Central memory CD8-positive, alpha-beta T cell (primary cell): ENCODE data around the gene ELFN1.
"Not testable (repeated sequence)": the region's sequence is repeated elsewhere in the genome, so short reads cannot be mapped to it uniquely, and the experiment has no call there.

Experiments
- ATAC-seq: fragments of 150-1000 bp; cut with Tn5 transposase; replicated peaks from 2 replicates; pipeline ENCODE4 v1.10.0; 2022; ENCODE audit warnings: mild to moderate bottlenecking, moderate FRiP score, moderate number of reproducible peaks; ENCODE audit not compliant: poor library complexity, severe bottlenecking; ENCODE audit errors: extremely low read depth
- DNase-seq, 2 donors: peaks; one replicate each; pipeline ENCODE4 v3.0.0; 2021; ENCODE audit warnings: low spot score in 2 of 2
- H3K27ac Mint-ChIP-seq: one replicate; pipeline ENCODE4 v1.8.0; 2022; ENCODE audit warnings: low read depth, mild to moderate bottlenecking, moderate library complexity, mixed read lengths
- H3K27me3 Mint-ChIP-seq: one replicate; pipeline ENCODE4 v1.8.0; 2022; ENCODE audit warnings: mixed read lengths
- H3K36me3 Mint-ChIP-seq: one replicate; pipeline ENCODE4 v1.8.0; 2022; ENCODE audit warnings: mild to moderate bottlenecking, moderate library complexity, mixed read lengths; ENCODE audit not compliant: insufficient read depth
- H3K4me1 Mint-ChIP-seq: one replicate; pipeline ENCODE4 v1.8.0; 2022; ENCODE audit warnings: mixed read lengths
- H3K4me3 Mint-ChIP-seq: one replicate; pipeline ENCODE4 v1.8.0; 2022; ENCODE audit warnings: mild to moderate bottlenecking, moderate library complexity, mixed read lengths
- H3K9me3 Mint-ChIP-seq: one replicate; pipeline ENCODE4 v1.8.0; 2022; ENCODE audit warnings: mixed read lengths

ELFN1 gene

GRCh38 chr7:1754345-1754908 lies 84.3 kb downstream of the ELFN1 start:
- Mint-ChIP-seq H3K27ac (no peak overlapping the region), H3K4me1 (peaks cover 9% of the 10 kb centered on the region), H3K9me3 (no peaks in the 10 kb centered on the region), H3K36me3 (no peaks in the 10 kb centered on the region), H3K4me3 (no peak overlapping the region), H3K27me3 (peaks cover 35% of the 10 kb centered on the region)
- DNase-seq (no peak), ATAC-seq (no peak)

- Mint-ChIP-seq H3K9me3 (no peaks in the 10 kb centered on the region), H3K36me3 (no peaks in the 10 kb centered on the region), H3K4me3 (no peak overlapping the region), H3K27me3 (peaks cover 41% of the 10 kb centered on the region), H3K27ac (no peak overlapping the region), H3K4me1 (peaks cover 9% of the 10 kb centered on the region)
- no peak for ATAC-seq
- no peak for DNase-seq
Observed at GRCh38 chr7:1755783-1756625, 85.9 kb downstream of the ELFN1 start.

DNA sequence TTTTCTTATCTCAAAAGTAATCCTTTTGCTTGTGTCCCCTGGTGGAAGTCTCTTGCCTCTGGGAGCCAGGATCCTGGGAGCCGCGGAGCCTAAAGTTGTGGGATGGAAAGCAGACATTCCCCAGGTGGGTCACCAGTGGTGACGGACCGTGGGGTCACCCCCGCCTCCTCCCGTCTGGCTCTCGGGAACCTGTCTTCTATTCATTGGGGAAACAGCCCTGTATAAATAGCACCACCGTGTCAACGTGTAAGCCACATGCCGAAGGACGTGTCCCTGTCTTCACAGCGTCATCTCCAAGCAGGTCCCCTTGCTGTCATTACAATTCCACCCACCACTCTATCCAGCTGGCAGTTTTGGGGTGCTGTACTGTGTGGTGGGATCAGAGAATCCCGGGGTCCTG lies 87.5 kb downstream of the ELFN1 start:
- H3K27ac Mint-ChIP-seq: no peak overlapping the region
- no peak for ATAC-seq
- H3K36me3 Mint-ChIP-seq: no peaks in the 10 kb centered on the region
- no peaks in the 10 kb centered on the region for H3K9me3 Mint-ChIP-seq
- peaks cover 41% of the 10 kb centered on the region for H3K27me3 Mint-ChIP-seq
- no peak overlapping the region for H3K4me3 Mint-ChIP-seq
- DNase-seq: no peak
- H3K4me1 Mint-ChIP-seq: peaks cover 9% of the 10 kb centered on the region

DNA sequence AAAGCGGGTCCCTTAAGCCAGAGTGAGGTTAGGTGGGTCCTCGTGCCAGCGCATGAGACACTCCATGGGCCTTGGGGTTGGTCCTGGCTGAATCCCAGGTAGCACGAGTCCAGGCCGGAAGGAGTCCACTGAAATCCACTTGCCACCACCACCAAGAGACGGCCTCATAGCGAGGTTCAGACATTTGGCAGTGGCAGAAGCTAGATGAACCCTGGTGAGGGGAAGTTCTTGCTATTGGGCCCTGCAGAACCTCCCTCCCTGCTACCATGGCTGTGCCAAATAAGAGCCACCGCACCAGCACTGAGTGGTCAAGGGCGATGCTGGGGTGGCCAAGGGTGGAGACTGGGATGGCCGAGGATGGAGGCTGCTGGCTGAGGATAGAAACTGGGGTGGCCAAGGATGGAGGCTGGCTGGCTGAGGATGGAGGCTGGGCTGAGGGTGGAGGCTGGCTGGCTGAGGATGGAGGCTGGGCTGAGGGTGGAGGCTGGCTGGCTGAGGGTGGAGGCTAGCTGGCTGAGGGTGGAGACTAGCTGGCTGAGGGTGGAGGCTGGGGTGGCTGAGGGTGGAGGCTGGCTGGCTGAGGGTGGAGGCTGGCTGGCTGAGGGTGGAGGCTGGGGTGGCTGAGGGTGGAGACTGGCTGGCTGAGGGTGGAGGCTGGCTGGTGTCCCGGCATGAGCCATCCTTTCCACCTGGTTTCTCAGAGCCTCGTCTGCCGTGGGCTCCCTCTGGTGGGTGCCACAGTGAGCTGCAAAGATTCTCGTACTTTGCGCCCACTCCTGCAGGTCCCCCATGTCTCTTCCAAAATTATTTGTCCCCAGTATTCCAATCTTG lies 88.2 kb downstream of the ELFN1 start:
- ATAC-seq (no peak), DNase-seq (no peak)
- Mint-ChIP-seq H3K27ac (no peak overlapping the region), H3K36me3 (no peaks in the 10 kb centered on the region), H3K9me3 (no peaks in the 10 kb centered on the region), H3K4me3 (no peak overlapping the region), H3K27me3 (peaks cover 41% of the 10 kb centered on the region), H3K4me1 (peaks cover 3% of the 10 kb centered on the region)

DNA sequence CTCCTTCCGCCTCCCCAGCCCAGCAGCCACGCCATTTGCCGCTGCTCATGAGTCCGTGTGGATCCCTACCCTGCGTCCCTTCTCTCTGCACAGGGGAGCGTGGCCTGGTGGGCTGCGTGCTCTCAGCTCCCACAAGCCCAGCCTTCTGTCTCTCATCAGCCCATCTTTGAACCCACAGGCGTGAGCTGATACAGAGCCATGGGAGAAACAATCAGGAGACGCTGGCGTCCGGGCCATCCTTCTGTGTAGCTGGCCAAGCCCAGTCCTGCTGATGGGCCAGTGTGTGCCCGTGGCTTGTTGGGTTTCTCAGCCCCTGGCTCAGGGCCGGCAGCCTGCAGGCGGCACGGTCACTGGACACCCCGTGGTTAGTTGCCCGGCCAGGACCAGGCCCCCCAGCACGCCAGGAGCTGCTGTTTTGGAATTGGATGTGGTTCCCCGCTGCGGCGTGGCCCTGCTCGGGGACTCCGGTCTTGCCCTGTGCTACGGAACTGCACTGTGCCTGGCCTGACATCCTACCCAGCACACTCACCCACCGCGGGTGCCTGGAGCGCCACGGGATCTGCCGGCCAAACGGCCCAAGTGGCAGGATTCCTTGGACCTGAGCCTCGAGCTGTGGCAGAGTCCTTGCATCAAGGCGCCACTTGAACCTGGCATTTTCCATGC lies 88.9 kb downstream of the ELFN1 start:
- no peak for ATAC-seq

DNA sequence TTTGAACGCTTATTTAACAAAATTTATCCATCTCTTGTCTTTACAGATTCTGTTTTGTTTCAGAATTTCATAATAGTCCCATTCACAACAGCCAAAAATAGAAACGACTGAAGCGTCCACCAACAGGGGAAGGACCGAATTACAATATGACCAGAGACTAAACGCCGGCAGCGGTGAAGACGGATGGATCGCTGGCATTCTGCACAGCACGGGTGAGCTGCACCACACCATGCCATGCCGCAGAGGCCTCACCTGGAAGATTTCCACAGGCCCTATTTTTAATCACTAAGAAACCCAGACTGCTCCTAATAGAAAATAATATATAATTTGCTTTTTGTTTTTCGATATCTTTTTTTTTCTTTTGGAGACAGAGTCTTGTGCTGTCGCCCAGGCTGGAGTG lies 91.0 kb downstream of the ELFN1 start:
- ATAC-seq: no peak
- H3K9me3 Mint-ChIP-seq: no peaks in the 10 kb centered on the region
- H3K36me3 Mint-ChIP-seq: no peaks in the 10 kb centered on the region
- peaks cover 37% of the 10 kb centered on the region for H3K27me3 Mint-ChIP-seq
- no peak overlapping the region for H3K4me3 Mint-ChIP-seq
- no peaks in the 10 kb centered on the region for H3K4me1 Mint-ChIP-seq
- H3K27ac Mint-ChIP-seq: no peak overlapping the region
- no peak for DNase-seq

More for the DNA sequence above, 88.9 kb downstream of the ELFN1 start:
- no peaks in the 10 kb centered on the region for H3K9me3 Mint-ChIP-seq
- peaks cover 41% of the 10 kb centered on the region for H3K27me3 Mint-ChIP-seq
- H3K36me3 Mint-ChIP-seq: no peaks in the 10 kb centered on the region
- H3K27ac Mint-ChIP-seq: no peak overlapping the region
- no peaks in the 10 kb centered on the region for H3K4me1 Mint-ChIP-seq
- H3K4me3 Mint-ChIP-seq: no peak overlapping the region
- DNase-seq: no peak

- Mint-ChIP-seq H3K27me3 (peaks cover 30% of the 10 kb centered on the region), H3K27ac (no peak overlapping the region)
- ATAC-seq: no peak
Observed at GRCh38 chr7:1761774-1762173, 91.7 kb downstream of the ELFN1 start.

DNA sequence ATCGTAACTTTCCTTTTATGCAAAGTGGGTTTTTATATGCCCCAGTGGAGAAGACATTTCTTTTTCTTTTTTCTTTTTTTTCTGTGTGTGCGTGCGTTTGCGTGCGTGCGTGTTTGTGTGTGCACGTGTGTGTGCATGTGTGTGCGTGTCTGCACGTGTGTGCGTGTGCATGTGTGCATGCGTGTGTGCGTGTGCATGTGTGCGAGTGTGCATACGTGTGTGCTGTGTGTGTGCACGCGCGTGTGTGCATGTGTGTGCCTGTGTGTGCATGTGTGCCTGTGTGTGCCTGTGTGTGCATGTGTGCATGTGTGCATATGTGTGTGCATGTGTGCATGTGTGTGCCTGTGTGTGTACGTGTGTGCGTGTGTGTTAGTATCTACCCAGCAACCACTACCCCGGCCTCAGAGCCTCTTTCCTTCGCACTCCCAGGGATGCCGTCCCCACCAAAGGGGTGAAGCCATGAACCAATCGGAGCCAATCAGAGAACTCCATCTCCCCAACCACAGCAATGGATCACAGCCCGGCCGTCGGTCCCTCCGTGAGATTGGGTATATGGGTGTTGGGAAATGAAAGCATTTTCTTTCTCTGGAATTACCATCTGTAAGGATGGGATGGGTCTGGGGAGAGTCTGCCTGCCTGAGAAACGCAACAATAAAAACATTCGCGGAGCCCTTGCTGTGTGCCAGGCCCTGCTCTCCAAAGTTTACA lies 92.3 kb downstream of the ELFN1 start:
- Mint-ChIP-seq H3K4me1 (no peaks in the 10 kb centered on the region), H3K27ac (no peak overlapping the region), H3K27me3 (peaks cover 26% of the 10 kb centered on the region), H3K4me3 (no peak overlapping the region), H3K36me3 (no peaks in the 10 kb centered on the region), H3K9me3 (no peaks in the 10 kb centered on the region)
- no peak for DNase-seq
- ATAC-seq: no peak

More at GRCh38 chr7:1761774-1762173, 91.7 kb downstream of the ELFN1 start:
- DNase-seq: no peak
- Mint-ChIP-seq H3K4me1 (no peaks in the 10 kb centered on the region), H3K36me3 (no peaks in the 10 kb centered on the region), H3K4me3 (no peak overlapping the region), H3K9me3 (no peaks in the 10 kb centered on the region)

- no peaks in the 10 kb centered on the region for H3K36me3 Mint-ChIP-seq
- H3K4me3 Mint-ChIP-seq: no peak overlapping the region
- H3K27ac Mint-ChIP-seq: no peak overlapping the region
- H3K4me1 Mint-ChIP-seq: no peaks in the 10 kb centered on the region
- DNase-seq (no peak), ATAC-seq (no peak)
- H3K9me3 Mint-ChIP-seq: no peaks in the 10 kb centered on the region
- H3K27me3 Mint-ChIP-seq: peaks cover 20% of the 10 kb centered on the region
Observed at GRCh38 chr7:1763033-1763432, 93.0 kb downstream of the ELFN1 start.

GRCh38 chr7:1763911-1764310 lies 93.8 kb downstream of the ELFN1 start:
- H3K36me3 Mint-ChIP-seq, H3K4me1 Mint-ChIP-seq, H3K27ac Mint-ChIP-seq, H3K9me3 Mint-ChIP-seq, ATAC-seq, DNase-seq, H3K4me3 Mint-ChIP-seq: not testable (repeated sequence)
- H3K27me3 Mint-ChIP-seq: peaks cover 11% of the 10 kb centered on the region

- Mint-ChIP-seq H3K27me3 (no peaks in the 10 kb centered on the region), H3K4me3 (no peak overlapping the region), H3K36me3 (no peaks in the 10 kb centered on the region), H3K27ac (no peak overlapping the region), H3K9me3 (no peaks in the 10 kb centered on the region), H3K4me1 (no peaks in the 10 kb centered on the region)
- ATAC-seq: no peak
- no peak for DNase-seq
Observed at GRCh38 chr7:1765336-1765735, 95.3 kb downstream of the ELFN1 start.

- ATAC-seq: no peak
- Mint-ChIP-seq H3K9me3 (no peaks in the 10 kb centered on the region), H3K27ac (no peak overlapping the region), H3K4me1 (no peaks in the 10 kb centered on the region), H3K4me3 (no peak overlapping the region), H3K36me3 (no peaks in the 10 kb centered on the region), H3K27me3 (no peaks in the 10 kb centered on the region)
- DNase-seq: no peak
Observed at GRCh38 chr7:1767524-1767923, 97.4 kb downstream of the ELFN1 start.
